Karpas-422 (cell line): ENCODE measurements around the gene WT1. TPM values are rescaled to one million over a fixed set of nuclear protein-coding genes. Genes with fewer than 3 reads are reported as not detected.
"Not testable (repeated sequence)": the region's sequence is repeated elsewhere in the genome, so short reads cannot be mapped to it uniquely, and the experiment has no call there.

Source experiments
- DNase-seq: peaks from one replicate; pipeline ENCODE4 v3.0.0-alpha.2; 2015
- H2AFZ ChIP-seq: fragments of 200-600 bp; sonication (generic); 2 replicates; pipeline ENCODE4 v1.6.1; 2014; ENCODE audit warnings: antibody characterized with exemption, low read length, mixed read lengths
- H3K27ac ChIP-seq: fragments of 200-600 bp; sonication (generic); 2 replicates; pipeline ENCODE4 v1.5.1; 2014; ENCODE audit warnings: mild to moderate bottlenecking, low read length, moderate library complexity
- H3K27me3 ChIP-seq: fragments of 200-600 bp; sonication (generic); 2 replicates; pipeline ENCODE4 v1.6.1; 2014; ENCODE audit warnings: low read length, mixed read lengths
- H3K36me3 ChIP-seq: fragments of 200-600 bp; sonication (generic); 2 replicates; pipeline ENCODE4 v1.6.1; 2014; ENCODE audit warnings: low read length, mixed read lengths; ENCODE audit not compliant: insufficient read depth
- H3K4me1 ChIP-seq: fragments of 200-600 bp; sonication (generic); 2 replicates; pipeline ENCODE4 v1.6.1; 2014; ENCODE audit warnings: mild to moderate bottlenecking, low read length, mixed read lengths
- H3K4me2 ChIP-seq: fragments of 200-600 bp; sonication (generic); 2 replicates; pipeline ENCODE4 v1.6.1; 2014; ENCODE audit warnings: low read length, low read depth, mild to moderate bottlenecking; ENCODE audit not compliant: poor library complexity, severe bottlenecking
- H3K4me3 ChIP-seq: fragments of 200-600 bp; sonication (generic); 2 replicates; pipeline ENCODE4 v1.5.1; 2014; ENCODE audit warnings: mild to moderate bottlenecking, antibody characterized with exemption, low read length, mixed read lengths
- H3K79me2 ChIP-seq: fragments of 200-600 bp; sonication (generic); 2 replicates; pipeline ENCODE4 v1.6.1; 2014; ENCODE audit warnings: mild to moderate bottlenecking, low read length, mixed read lengths
- H3K9ac ChIP-seq: fragments of 200-600 bp; sonication (generic); 2 replicates; pipeline ENCODE4 v1.6.0; 2014; ENCODE audit warnings: low read length
- H3K9me2 ChIP-seq: fragments of 200-600 bp; sonication (generic), shearing (Covaris generic); replicated peaks from 2 replicates; pipeline ENCODE4 v1.6.0; 2014; ENCODE audit warnings: mild to moderate bottlenecking, low read length, moderate library complexity; ENCODE audit not compliant: insufficient read depth
- H3K9me3 ChIP-seq: fragments of 300-700, 200-600 bp; sonication (generic); 2 replicates; pipeline ENCODE4 v1.6.1; 2014; ENCODE audit warnings: low read length, mixed read lengths
- H4K20me1 ChIP-seq: fragments of 200-600 bp; sonication (generic); 2 replicates; pipeline ENCODE4 v1.6.1; 2014; ENCODE audit warnings: mild to moderate bottlenecking, antibody characterized with exemption, low read length, low read depth; ENCODE audit not compliant: insufficient read depth
- total RNA-seq: library from RNA; depleted of rRNA; stranded (reverse); fragments of >200 nt; shearing (Covaris generic); gene quantifications from 2 replicates; pipeline ENCODE4 v1.2.3, GENCODE V29; 2014; ENCODE audit warnings: low replicate concordance; rRNA removed

Gene WT1
- total RNA-seq, result 0.52 and 0.69 TPM in 2 replicates

GRCh38 chr11:32435511-32435941 is at the start of gene WT1:
Gene WT1, minus strand, starts transcription at chr11:32435539.
- no peak within 1 kb of the TSS for H2AFZ ChIP-seq

GRCh38 chr11:32479291-32479690 is 44.0 kb upstream of the WT1 start:
- no peaks in the 10 kb centered on the region for H4K20me1 ChIP-seq
- H3K9me2 ChIP-seq, result no peaks in the 10 kb centered on the region
- no peak for DNase-seq
- H3K36me3 ChIP-seq, result no peaks in the 10 kb centered on the region
- no peaks in the 10 kb centered on the region for H3K9me3 ChIP-seq
- H3K4me1 ChIP-seq, result no peaks in the 10 kb centered on the region
- no peak overlapping the region for H3K27ac ChIP-seq
- H2AFZ ChIP-seq, result no peak overlapping the region
- H3K27me3 ChIP-seq, result no peaks in the 10 kb centered on the region
- H3K4me2 ChIP-seq, result no peak overlapping the region
- no peak overlapping the region for H3K4me3 ChIP-seq
- no peak overlapping the region for H3K9ac ChIP-seq
- H3K79me2 ChIP-seq, result no peaks in the 10 kb centered on the region

More at GRCh38 chr11:32435511-32435941, at the start of gene WT1:
- Histone ChIP-seq H3K27ac (no peak within 1 kb of the TSS), H3K4me3 (no peak within 1 kb of the TSS), H3K9me3 (no peaks in the 10 kb centered on the region), H3K9me2 (no peaks in the 10 kb centered on the region), H3K9ac (no peak within 1 kb of the TSS), H3K4me2 (no peak within 1 kb of the TSS), H4K20me1 (no peaks in the 10 kb centered on the region), H3K79me2 (no peaks in the 10 kb centered on the region), H3K27me3 (no peaks in the 10 kb centered on the region), H3K4me1 (no peaks in the 10 kb centered on the region), H3K36me3 (no peaks in the 10 kb centered on the region)
- DNase-seq, result no peak

- no peaks in the 10 kb centered on the region for H3K27me3 ChIP-seq
- no peak overlapping the region for H3K4me2 ChIP-seq
- no peaks in the 10 kb centered on the region for H4K20me1 ChIP-seq
- no peaks in the 10 kb centered on the region for H3K79me2 ChIP-seq
- DNase-seq, result no peak
- no peak overlapping the region for H3K9ac ChIP-seq
- no peaks in the 10 kb centered on the region for H3K9me2 ChIP-seq
- no peak overlapping the region for H3K4me3 ChIP-seq
- H3K36me3 ChIP-seq, result no peaks in the 10 kb centered on the region
- H2AFZ ChIP-seq, result no peak overlapping the region
- no peak overlapping the region for H3K27ac ChIP-seq
- no peaks in the 10 kb centered on the region for H3K9me3 ChIP-seq
- no peaks in the 10 kb centered on the region for H3K4me1 ChIP-seq
Measured at GRCh38 chr11:32478277-32478731, 43.0 kb upstream of the WT1 start.

GRCh38 chr11:32473282-32473909 is 38.1 kb upstream of the WT1 start:
- Histone ChIP-seq H3K27me3 (no peaks in the 10 kb centered on the region), H3K4me2 (no peak overlapping the region), H3K36me3 (no peaks in the 10 kb centered on the region), H3K4me3 (no peak overlapping the region), H3K27ac (no peak overlapping the region), H4K20me1 (no peaks in the 10 kb centered on the region), H3K79me2 (no peaks in the 10 kb centered on the region), H3K9me2 (no peaks in the 10 kb centered on the region), H3K9ac (no peak overlapping the region), H2AFZ (no peak overlapping the region), H3K4me1 (no peaks in the 10 kb centered on the region), H3K9me3 (no peaks in the 10 kb centered on the region)
- no peak for DNase-seq

- no peak overlapping the region for H3K4me3 ChIP-seq
- no peaks in the 10 kb centered on the region for H3K79me2 ChIP-seq
- no peaks in the 10 kb centered on the region for H3K9me2 ChIP-seq
- no peaks in the 10 kb centered on the region for H3K9me3 ChIP-seq
- H3K4me1 ChIP-seq, result no peaks in the 10 kb centered on the region
- H3K27me3 ChIP-seq, result no peaks in the 10 kb centered on the region
- H2AFZ ChIP-seq, result no peak overlapping the region
- H3K36me3 ChIP-seq, result no peaks in the 10 kb centered on the region
- no peaks in the 10 kb centered on the region for H4K20me1 ChIP-seq
- no peak overlapping the region for H3K4me2 ChIP-seq
- DNase-seq, result no peak
- H3K9ac ChIP-seq, result no peak overlapping the region
- H3K27ac ChIP-seq, result no peak overlapping the region
Measured at GRCh38 chr11:32472226-32472625, 36.9 kb upstream of the WT1 start.

GRCh38 chr11:32471544-32471943 is 36.2 kb upstream of the WT1 start:
- not testable (repeated sequence) for DNase-seq, H3K27me3 ChIP-seq, H3K9me2 ChIP-seq, H3K27ac ChIP-seq, H4K20me1 ChIP-seq, H3K4me3 ChIP-seq, H3K79me2 ChIP-seq, H3K36me3 ChIP-seq, H2AFZ ChIP-seq, H3K9ac ChIP-seq, H3K4me2 ChIP-seq, H3K4me1 ChIP-seq, H3K9me3 ChIP-seq

- no peak for DNase-seq
- Histone ChIP-seq H3K4me1 (no peaks in the 10 kb centered on the region), H3K9me3 (no peaks in the 10 kb centered on the region)
Measured at GRCh38 chr11:32469791-32470190, 34.5 kb upstream of the WT1 start.

GRCh38 chr11:32466279-32466915 is 31.1 kb upstream of the WT1 start:
- H3K4me1 ChIP-seq, result peaks cover 6% of the 10 kb centered on the region; the same call in 1 of the 2 replicates
- no peak for DNase-seq
- no peaks in the 10 kb centered on the region for H3K79me2 ChIP-seq

More at GRCh38 chr11:32469791-32470190, 34.5 kb upstream of the WT1 start:
- Histone ChIP-seq H3K36me3 (no peaks in the 10 kb centered on the region), H3K79me2 (no peaks in the 10 kb centered on the region), H3K9me2 (no peaks in the 10 kb centered on the region), H3K27me3 (no peaks in the 10 kb centered on the region), H3K27ac (no peak overlapping the region), H4K20me1 (no peaks in the 10 kb centered on the region), H2AFZ (no peak overlapping the region), H3K9ac (no peak overlapping the region), H3K4me3 (no peak overlapping the region), H3K4me2 (no peak overlapping the region)

More at GRCh38 chr11:32466279-32466915, 31.1 kb upstream of the WT1 start:
- no peaks in the 10 kb centered on the region for H4K20me1 ChIP-seq
- no peaks in the 10 kb centered on the region for H3K36me3 ChIP-seq
- H2AFZ ChIP-seq, result no peak overlapping the region
- no peak overlapping the region for H3K27ac ChIP-seq
- H3K9me2 ChIP-seq, result no peaks in the 10 kb centered on the region
- H3K27me3 ChIP-seq, result no peaks in the 10 kb centered on the region
- no peak overlapping the region for H3K4me3 ChIP-seq
- H3K9ac ChIP-seq, result no peak overlapping the region
- no peaks in the 10 kb centered on the region for H3K9me3 ChIP-seq
- no peak overlapping the region for H3K4me2 ChIP-seq
